HG03196 (cell line): Measurements from ENCODE around the gene DOCK1.
"Not testable (repeated sequence)": the region's sequence is repeated elsewhere in the genome, so short reads cannot be mapped to it uniquely, and the experiment has no call there.

Source experiments
- ATAC-seq: cut with Tn5 transposase; IDR thresholded peaks from one replicate; pipeline ENCODE4 v1.9.1; 2021; ENCODE audit not compliant: unreplicated experiment

The DOCK1 gene

GRCh38 chr10:126904818-126905701 is at the start of gene DOCK1:
Gene DOCK1, plus strand, starts transcription at chr10:126905428. Its CDS starts 90 bp downstream, at chr10:126905518.
- no peak for ATAC-seq

GRCh38 chr10:126857178-126857806 is 47.9 kb upstream of the DOCK1 start:
- no peak for ATAC-seq

DNA sequence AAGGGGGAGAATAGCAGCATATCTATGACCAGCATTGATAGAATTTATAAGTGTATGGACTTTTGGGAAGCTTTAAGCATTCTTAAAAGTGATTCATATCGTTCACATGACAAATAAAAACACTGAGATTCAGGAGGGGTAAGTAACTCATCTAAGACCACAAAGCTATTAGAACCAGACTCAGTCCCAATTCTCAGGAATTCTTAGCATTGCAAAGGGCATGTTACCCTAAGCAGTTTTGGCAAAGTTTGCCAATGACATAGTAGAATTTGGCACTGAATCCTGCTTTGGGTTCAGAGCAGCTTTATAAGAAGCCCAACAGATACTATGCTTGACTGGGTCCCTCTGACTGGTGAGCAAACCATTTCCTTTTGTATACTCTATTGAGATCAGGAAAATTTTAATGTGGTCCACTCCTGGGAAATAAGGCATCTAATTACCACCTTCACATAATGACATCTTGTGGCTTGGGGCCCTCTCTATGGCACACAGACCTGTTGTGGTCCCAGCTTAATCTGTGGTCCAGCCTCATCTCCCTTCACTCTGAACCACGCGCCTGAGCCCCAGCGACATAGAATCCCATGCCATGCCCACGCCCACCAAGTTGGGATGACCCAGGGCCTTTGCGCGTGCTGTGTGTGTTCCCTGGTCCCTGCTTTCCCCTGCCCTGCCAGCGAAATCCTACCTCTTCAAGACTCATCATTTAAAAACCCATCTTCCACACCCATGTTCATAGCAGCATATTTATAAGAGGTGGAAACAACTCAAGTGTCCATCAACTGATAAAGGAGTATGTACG is 37.5 kb upstream of the DOCK1 start:
- ATAC-seq, result no peak

DNA sequence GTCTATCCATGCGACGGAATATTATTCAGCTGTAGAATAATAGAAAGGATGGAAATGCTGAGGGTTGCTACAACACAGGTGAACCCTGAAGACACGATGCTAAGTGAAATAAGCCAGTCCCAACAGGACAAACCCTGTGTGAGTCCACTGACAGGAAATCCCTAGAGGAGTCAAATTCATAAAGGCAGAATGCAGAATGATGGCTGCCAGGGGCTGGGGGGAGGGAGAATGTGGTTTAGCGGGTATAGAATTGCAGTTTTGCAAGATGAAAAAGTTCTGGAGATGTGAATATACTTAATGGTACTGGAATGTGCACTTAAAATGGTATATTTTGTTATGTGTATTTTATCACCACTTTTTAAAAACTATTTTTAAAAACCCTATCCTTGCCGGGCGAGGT is 36.9 kb upstream of the DOCK1 start:
- no peak for ATAC-seq

- no peak for ATAC-seq
Measured at GRCh38 chr10:126872135-126872534, 33.1 kb upstream of the DOCK1 start.

DNA sequence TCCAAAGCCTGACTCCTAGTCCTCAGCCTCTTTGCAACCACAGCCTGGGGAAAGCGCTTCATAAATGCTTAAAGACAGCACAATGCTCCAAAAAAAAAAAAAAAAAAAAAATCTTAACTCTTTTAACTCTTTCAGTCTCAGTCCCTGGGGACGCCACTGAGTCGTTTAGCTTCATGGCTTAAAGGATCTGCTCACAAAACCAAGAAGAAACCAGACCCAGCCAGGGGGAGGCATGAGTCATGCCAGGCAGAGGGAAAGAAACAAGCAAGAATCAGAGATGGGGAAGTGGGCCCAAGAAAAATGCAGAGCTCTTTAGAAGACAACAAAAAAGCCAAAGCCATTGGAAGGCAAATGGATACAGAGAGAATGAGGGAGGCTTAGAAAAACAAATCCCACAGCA is 32.5 kb upstream of the DOCK1 start:
- no peak for ATAC-seq

DNA sequence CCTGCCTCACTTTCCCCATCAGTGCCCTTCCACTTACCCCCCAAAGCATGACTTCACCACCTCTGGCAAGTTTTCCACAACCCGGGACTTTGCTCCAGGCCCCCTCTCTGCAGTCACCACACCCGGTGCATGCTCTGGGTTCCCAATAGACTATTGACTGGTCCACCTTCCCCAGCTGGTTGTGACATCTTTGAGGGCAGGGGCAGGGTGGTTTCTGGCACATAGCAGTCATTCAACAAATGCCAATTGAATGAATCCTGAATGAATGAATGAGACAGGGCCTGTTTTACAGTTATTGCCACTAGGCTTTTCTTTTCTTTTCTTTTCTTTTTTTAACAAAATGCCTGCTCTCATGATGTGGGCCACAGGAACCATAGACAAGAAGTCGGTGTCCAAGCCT is 28.8 kb upstream of the DOCK1 start:
- no peak for ATAC-seq

- ATAC-seq, result no peak
Measured at GRCh38 chr10:126877390-126877789, 27.8 kb upstream of the DOCK1 start.

DNA sequence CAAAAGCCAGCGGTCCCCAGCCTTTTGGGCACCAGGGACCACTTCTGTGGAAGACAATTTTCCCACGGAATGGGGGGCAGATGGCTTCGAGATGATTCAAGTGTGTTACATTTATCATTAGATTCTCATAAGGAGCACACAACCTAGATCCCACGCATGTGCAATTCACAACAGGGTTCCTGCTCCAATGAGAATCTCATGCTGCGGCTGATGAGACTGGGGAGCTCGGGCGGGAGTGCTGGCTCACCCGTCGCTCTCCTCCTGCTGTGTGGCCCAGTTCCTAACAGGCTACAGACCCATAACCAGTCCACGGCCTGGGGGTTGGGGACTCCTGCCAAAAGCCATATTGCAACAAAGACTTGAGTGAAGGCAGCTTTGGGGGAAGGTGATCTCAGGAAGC is 26.6 kb upstream of the DOCK1 start:
- ATAC-seq, result no peak

DNA sequence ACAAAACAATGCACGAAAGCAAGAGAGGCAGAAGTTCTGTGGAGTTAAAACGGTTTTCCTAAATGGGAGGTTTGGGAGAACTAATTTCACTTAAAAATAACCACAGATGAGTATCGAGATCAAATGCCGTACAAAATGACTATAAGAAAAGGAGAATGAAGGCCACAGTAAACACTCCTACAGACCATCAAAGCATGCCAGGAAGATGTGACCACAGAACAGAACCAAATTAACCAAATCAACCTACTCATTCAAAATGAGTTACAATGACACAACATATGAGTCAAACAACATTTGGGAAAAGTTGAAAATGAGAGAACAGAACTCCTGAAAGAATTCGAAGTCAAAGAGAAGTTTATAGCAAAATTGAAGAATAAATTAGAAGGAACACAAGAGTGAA is 24.3 kb upstream of the DOCK1 start:
- ATAC-seq, result no peak

DNA sequence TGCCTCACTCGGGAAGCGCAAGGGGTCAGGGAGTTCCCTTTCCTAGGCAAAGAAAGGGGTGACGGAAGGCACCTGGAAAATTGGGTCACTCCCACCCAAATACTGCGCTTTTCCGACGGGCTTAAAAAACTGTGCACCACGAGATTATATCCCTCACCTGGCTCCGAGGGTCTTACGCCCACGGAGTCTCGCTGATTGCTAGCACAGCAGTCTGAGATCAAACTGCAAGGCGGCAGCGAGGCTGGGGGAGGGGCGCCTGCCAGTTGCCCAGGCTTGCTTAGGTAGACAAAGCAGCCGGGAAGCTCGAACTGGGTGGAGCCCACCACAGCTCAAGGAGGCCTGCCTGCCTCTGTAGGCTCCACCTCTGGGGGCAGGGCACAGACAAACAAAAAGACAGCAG is 23.2 kb upstream of the DOCK1 start:
- not testable (repeated sequence) for ATAC-seq

- not testable (repeated sequence) for ATAC-seq
Measured at GRCh38 chr10:126888436-126888835, 16.8 kb upstream of the DOCK1 start.

DNA sequence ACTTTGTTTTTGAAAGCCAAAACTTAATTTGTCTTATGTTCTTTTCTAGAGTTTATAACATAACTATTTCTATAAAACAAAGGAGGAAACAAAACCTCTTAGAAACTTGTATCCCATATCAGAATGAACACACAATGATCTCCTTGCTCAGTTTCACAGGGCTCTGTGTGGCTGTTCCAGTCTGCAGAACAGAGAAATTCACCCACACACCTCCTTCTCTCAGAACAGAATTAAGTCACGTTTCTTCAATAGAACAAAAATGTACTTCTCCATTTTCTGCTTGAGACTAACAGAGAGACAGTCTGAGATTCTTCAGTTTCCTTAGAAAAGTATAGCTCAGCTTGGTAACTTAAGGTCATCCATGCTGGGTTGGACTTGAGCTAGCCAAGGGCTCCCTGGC is 15.8 kb upstream of the DOCK1 start:
- no peak for ATAC-seq

DNA sequence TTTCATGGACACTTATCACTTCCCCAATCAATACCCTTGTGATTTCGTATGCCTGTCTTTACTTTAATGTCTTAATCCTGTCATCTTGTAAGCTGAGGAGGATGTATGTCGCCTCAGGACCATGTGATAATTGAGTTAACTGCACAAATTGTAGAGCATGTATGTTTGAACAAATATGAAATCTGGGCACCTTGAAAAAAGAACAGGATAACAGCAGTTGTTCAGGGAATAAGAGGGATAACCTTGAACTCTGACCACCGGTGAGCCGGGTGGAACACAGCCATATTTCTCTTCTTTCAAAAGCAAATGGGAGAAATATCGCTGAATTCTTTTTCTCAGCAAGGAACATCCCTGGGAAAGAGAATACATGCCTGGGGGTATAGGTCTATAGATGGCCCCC is 14.4 kb upstream of the DOCK1 start:
- ATAC-seq, result not testable (repeated sequence)

GRCh38 chr10:126892226-126893175 is 12.7 kb upstream of the DOCK1 start:
- no peak for ATAC-seq

GRCh38 chr10:126893206-126893605 is 12.0 kb upstream of the DOCK1 start:
- ATAC-seq, result no peak

GRCh38 chr10:126893841-126894240 is 11.4 kb upstream of the DOCK1 start:
- no peak for ATAC-seq

DNA sequence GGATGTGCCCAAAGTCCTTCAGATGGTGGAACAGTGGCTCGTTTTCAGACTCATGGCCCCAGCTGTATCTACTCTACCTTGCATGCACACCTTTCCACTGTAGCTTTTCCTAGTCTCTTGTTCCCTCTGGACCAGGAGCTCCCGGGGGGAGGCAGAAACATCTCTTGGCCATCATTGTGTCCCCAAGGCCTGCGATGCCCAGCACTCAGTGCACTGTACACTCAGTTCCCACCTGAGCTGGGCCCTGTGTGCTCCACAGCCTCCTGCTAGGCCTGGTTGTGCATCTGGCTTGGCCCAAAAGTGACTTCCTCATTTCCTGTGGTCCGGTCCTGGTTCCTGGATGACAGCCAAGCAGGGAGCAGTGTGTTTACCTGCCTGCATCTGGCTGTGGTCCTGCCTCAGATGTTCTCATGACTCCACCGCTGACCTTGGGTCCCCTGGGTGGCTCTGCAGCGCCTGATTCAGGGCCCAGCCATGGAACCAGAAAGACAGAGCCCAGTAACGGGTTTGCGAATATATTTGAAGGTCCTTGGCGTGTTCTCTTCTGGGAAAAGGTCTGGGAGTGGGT is 9.9 kb upstream of the DOCK1 start:
- no peak for ATAC-seq

DNA sequence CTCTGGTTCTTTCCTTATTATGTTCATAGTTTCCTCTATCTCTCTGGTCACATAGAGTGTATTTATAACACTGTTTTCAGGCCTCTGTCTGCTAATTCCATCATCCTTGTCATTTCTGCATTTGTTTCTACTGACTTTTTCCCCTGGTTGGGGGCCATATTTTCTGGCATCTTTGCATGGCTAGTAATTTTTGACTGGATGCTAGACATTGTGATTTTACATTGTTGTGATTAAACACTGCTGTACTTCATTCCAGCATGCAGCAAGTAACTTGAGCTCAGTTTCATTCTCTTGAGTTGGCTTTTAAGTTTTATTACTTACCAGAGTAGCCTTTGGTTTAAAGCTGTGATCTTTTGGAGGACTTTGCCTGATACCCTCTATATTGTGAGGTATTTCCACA is 6.8 kb upstream of the DOCK1 start:
- no peak for ATAC-seq

DNA sequence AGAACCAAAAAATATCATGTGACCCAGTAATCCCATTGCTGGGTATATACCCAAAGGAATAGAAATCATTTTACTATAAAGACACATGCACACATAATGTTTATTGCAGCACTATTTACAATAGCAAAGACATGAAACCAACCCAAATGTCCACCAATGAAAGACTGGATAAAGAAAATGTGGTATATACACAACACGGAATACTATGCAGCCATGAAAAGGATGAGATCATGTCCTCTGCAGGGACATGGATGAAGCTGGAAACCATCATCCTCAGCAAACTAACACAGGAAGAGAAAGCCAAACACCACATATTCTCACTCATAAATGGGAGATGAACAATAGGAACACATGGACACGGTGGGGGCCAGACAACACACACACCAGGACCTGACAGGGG is 5.7 kb upstream of the DOCK1 start:
- not testable (repeated sequence) for ATAC-seq
